ENCODE measurements around the gene ZC3H4.

The ZC3H4 gene

DNA sequence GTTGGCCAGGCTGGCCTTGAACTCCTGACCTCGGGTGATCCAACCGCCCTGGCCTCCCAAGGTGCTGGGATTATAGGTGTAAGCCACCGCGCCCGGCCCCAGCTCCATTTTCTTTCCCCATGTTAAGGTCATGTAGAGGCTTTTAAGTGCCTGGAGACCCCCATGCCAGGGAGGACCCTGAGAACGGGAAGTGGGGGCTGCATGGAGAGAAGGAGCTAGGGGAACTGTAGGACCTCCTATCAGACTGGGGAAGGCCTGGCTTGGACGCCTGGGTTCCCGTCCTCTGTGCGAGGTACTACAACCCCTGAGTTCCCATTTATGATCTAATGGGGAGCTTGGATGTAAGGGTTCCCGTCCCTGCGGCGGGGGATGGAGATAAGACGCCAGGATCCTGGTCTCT is 94.7 kb downstream of the ZC3H4 start:
- DNase-seq: no peak
